HG03103 (cell line): Measurements from ENCODE around the gene IFNA21.
"Not testable (repeated sequence)": the region's sequence is repeated elsewhere in the genome, so short reads cannot be mapped to it uniquely, and the experiment has no call there.

Experiments used
- ATAC-seq: cut with Tn5 transposase; IDR thresholded peaks from one replicate; pipeline ENCODE4 v1.9.1; 2021; ENCODE audit warnings: low read depth; ENCODE audit not compliant: unreplicated experiment

IFNA21 gene

GRCh38 chr9:21144603-21145002 lies 21.9 kb downstream of the IFNA21 start:
- peak; percentile 53 for ATAC-seq

DNA sequence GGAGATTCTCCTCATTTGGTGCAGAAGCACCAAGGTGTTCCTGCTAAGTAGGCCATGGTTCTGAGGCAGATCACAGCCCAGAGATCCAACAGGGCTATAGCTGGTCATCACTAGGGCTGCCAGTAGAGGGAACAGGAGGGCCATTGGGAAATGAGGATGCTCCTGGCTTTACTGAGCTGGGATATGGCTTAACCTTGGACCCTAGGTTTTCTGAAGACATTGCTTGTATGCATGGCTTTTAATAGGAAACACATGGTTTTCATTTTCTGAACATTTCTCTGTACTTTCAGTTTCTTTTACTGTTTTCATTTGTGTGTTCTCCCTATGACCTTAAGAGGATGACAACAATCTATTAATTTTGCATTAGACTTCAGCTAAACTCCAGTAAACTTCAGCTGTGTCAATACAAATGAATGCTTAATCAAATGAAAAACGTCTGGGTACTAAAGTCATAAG lies 25.0 kb downstream of the IFNA21 start, which contains the start of gene IFNW1:
TSS of gene IFNW1 (minus strand) at position 406 of the 456 bp plus-strand sequence. CDS start at position 144, 262 bp downstream.
- no peak for ATAC-seq

DNA sequence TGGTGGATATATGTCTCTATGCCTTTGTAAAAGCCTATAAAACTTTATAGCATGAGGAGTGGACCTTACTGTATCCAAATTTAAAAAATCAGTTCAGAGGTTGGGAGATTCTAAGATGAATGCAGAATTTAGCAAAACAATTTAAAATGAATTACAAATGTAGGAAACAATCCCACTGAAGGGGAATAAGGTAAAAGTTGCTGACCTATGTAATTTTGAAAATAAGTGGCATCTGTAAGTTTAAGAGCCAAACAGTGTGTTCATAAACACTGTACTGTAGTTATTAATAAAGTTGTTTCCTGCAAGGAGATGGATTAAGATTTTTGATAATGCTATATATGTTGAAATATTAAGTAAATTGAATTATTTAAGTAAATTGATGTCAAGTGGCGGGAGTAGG lies 29.4 kb downstream of the IFNA21 start:
- ATAC-seq = no peak

DNA sequence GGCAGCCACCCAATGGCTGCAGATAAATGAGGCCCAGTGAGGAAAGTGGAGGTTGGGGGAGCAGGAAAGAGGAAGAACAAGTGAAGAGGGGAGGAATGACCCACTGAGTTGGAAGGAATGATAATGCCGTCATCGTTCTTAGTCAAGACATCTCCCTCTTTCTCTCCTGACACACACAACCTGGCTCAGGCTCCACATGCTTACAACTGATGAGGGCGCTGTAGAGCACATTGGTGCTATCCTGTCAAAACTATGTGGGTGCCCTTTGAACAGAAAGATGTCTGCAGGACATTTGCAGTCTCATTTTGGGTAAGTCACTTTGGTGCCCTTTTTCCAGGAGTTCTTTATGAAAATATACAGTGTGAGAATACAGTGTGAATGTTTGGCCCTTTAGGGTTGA lies 30.7 kb downstream of the IFNA21 start:
- ATAC-seq = no peak

GRCh38 chr9:21128186-21128585 lies 38.3 kb downstream of the IFNA21 start:
- ATAC-seq = not testable (repeated sequence)

- ATAC-seq = peak; percentile 89
These were observed 44.7 kb downstream of the IFNA21 start for GRCh38 chr9:21121595-21122251.

- no peak for ATAC-seq
These were observed 45.4 kb downstream of the IFNA21 start for GRCh38 chr9:21121079-21121478.

DNA sequence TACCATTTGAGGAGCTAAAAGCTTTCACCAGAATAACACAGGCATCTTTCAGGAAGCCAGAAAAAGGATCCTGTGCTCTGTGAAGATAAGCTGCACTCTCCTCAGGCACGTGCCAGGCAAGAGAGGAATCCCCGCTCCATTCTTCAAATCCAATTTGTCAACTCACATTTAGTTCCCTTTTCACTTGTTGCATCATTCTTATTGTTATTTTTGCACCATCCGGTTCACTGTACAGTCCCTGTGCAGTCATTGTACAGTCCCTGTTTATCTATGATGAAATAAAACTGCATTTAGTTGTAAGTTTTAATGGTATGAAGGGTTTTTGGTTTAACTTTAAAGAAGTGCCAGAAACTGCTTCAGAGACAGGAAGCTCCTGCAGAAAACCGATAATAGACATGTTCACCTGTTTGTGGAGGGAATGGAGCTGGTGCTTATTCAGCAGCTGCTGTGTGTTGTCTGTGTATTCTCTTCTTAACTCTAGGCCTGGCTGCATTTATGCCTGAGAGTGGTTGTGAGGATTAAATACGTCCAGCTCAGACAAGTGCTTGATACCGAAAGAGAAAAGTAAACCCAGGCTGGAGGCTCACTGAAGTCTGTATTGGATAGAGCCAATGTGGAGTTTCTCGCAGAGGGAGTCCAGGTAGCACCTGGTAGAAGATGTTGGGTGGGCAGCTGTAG lies 47.2 kb downstream of the IFNA21 start:
- ATAC-seq = no peak
